Gastrocnemius medialis (tissue), 4 donors: ENCODE measurements around the gene STARD7.

Experiments
- CTCF ChIP-seq, 5 experiments: fragments of 450-650 bp in 3 of 5; fragments of 200-600 bp in 2 of 5; sonication (generic) in 2 of 5; IDR thresholded peaks in 4 of 5; conservative IDR thresholded peaks in 1 of 5; 1 replicate in 4 of 5; 2 replicates in 1 of 5; pipeline ENCODE4 v1.5.1; 2016 to 2019; ENCODE audit warnings: antibody characterized with exemption in 5 of 5, mild to moderate bottlenecking in 3 of 5, moderate library complexity in 3 of 5
- POLR2A ChIP-seq, 2 donors: fragments of 450-650 bp; IDR thresholded peaks; one replicate each; pipeline ENCODE4 v1.6.1; 2017; ENCODE audit warnings: antibody characterized with exemption in 2 of 2, mild to moderate bottlenecking in 2 of 2, moderate library complexity in 2 of 2

GRCh38 chr2:96249654-96250053 is 41.0 kb upstream of the STARD7 start:
- TF ChIP-seq POLR2A (IDR thresholded peaks at IDR 0.05) (no peak), CTCF (IDR thresholded peaks at IDR 0.05 in 4 of 5, conservative IDR thresholded peaks at IDR 0.05 in 1 of 5) (no peak)
